K562 (cell line): Measurements from ENCODE around the gene PRDM11. TPM values are rescaled to one million over a fixed set of nuclear protein-coding genes. Genes with fewer than 3 reads are reported as not detected.

ENCODE experiments used
- ATAC-seq: fragments of 200-7000 bp; cut with Tn5 transposase; 3 replicates; pipeline ENCODE4 v1.9.1; 2020; ENCODE audit warnings: moderate library complexity
- BruUV-seq: library from RNA; stranded (reverse); fragments of 400-500 nt; replicated peaks from 2 replicates; lab custom pipeline; 2021; lab: Mats Ljungman, UMichigan
- CTCF ChIA-PET: fragments of 300-600 bp; formaldehyde crosslinking; extraction: SDS; loops from one replicate; lab custom pipeline; 2021; ENCODE audit warnings: low intra/inter-chr PET ratio; lab: Yijun Ruan, JAX
- POLR2A ChIA-PET: fragments of 300-600, 350-650 bp; sonication (Branson Sonifier 250); formaldehyde crosslinking; extraction: SDS; loops from one replicate; lab custom pipeline; 2021; ENCODE audit warnings: antibody characterized with exemption, inconsistent platforms; lab: Yijun Ruan, JAX
- DNase-seq, 4 experiments: peaks; one replicate each; pipeline versions ENCODE4 v3.0.0 to v3.0.0-alpha.2; 2011 to 2018; ENCODE audit warnings: low spot score in 3 of 4, mixed read lengths in 3 of 4; ENCODE audit errors: extremely low read depth in 1 of 4
- FAIRE-seq: peaks from 2 replicates; lab custom pipeline; 2011; peaks lifted over from hg19 to GRCh38; lab: Jason Lieb, UNC
- H2AFZ ChIP-seq: 2 replicates; pipeline ENCODE4 v1.6.0; 2011; ENCODE audit warnings: low read depth, low read length, control low read depth, inconsistent platforms
- H3K27ac ChIP-seq: fragments of 200-600 bp; 3 replicates; pipeline ENCODE4 v1.8.0; 2011; ENCODE audit warnings: low read depth, mild to moderate bottlenecking, control low read depth, inconsistent platforms, low read length, moderate library complexity, mixed read lengths; ENCODE audit errors: extremely low read depth
- H3K27me3 ChIP-seq, 2 experiments: fragments of 300-600 bp in 1 of 2; 2 replicates in 1 of 2; 3 replicates in 1 of 2; pipeline versions ENCODE4 v1.6.0 to v1.8.0; 2011; ENCODE audit warnings: inconsistent platforms in 2 of 2, low read length in 2 of 2, mild to moderate bottlenecking in 1 of 2, mixed read lengths in 1 of 2, moderate library complexity in 1 of 2; ENCODE audit not compliant: control insufficient read depth in 2 of 2, insufficient read depth in 2 of 2
- H3K36me3 ChIP-seq: fragments of 300-600 bp; 3 replicates; pipeline ENCODE4 v1.8.0; 2011; ENCODE audit warnings: mild to moderate bottlenecking, low read length, inconsistent platforms; ENCODE audit not compliant: control insufficient read depth, insufficient read depth
- H3K4me1 ChIP-seq, 2 experiments: fragments of 200-600 bp in 1 of 2; replicated peaks in 1 of 2; 2 replicates in 1 of 2; 3 replicates in 1 of 2; pipeline versions ENCODE4 v1.5.1 to v1.8.0; 2011; ENCODE audit warnings: inconsistent platforms in 2 of 2, low read length in 2 of 2, mild to moderate bottlenecking in 1 of 2, mixed read lengths in 1 of 2, moderate library complexity in 1 of 2; ENCODE audit not compliant: control insufficient read depth in 2 of 2, insufficient read depth in 2 of 2
- H3K4me2 ChIP-seq: 2 replicates; pipeline ENCODE4 v1.6.1; 2011; ENCODE audit warnings: low read length, control low read depth, inconsistent platforms, mixed read lengths; ENCODE audit not compliant: insufficient read depth
- H3K4me3 ChIP-seq: fragments of 200-600 bp; sonication (generic), shearing (Covaris generic); 2 replicates; pipeline ENCODE4 v1.5.1; 2016; ENCODE audit warnings: control low read depth, inconsistent platforms
- H3K79me2 ChIP-seq: fragments of 200-600 bp; 3 replicates; pipeline ENCODE4 v1.8.0; 2011; ENCODE audit warnings: low read length, inconsistent platforms; ENCODE audit not compliant: control insufficient read depth, insufficient read depth
- H3K9ac ChIP-seq, 2 experiments: 2 replicates each; pipeline versions ENCODE4 v1.6.0 to v1.6.1; 2011; ENCODE audit warnings: low read depth in 2 of 2, low read length in 2 of 2, control low read depth in 1 of 2, inconsistent platforms in 1 of 2, mild to moderate bottlenecking in 1 of 2, mixed read lengths in 1 of 2; ENCODE audit not compliant: insufficient read depth in 1 of 2
- H3K9me1 ChIP-seq: one replicate; pipeline ENCODE4 v1.6.0; 2011; ENCODE audit warnings: inconsistent platforms, mild to moderate bottlenecking, low read length, moderate library complexity; ENCODE audit not compliant: control insufficient read depth, insufficient read depth
- H3K9me3 ChIP-seq: replicated peaks from 2 replicates; pipeline ENCODE4 v1.5.1; 2011; ENCODE audit warnings: low read depth, low read length, inconsistent platforms; ENCODE audit not compliant: control insufficient read depth, insufficient read depth
- H4K20me1 ChIP-seq: replicated peaks from 2 replicates; pipeline ENCODE4 v1.6.1; 2011; ENCODE audit warnings: low read length, inconsistent platforms, mixed read lengths; ENCODE audit not compliant: control insufficient read depth, insufficient read depth
- HMG20B ChIP-seq: fragments of 250-450 bp; sonication (Bioruptor Pico); IDR thresholded peaks from 2 replicates; pipeline ENCODE4 v1.5.0; 2021; ENCODE audit warnings: mild to moderate bottlenecking
- HNRNPUL1 ChIP-seq: fragments of 200-400 bp; formaldehyde crosslinking; IDR thresholded peaks from 2 replicates; pipeline ENCODE4 v1.6.1; 2017; ENCODE audit warnings: low read length
- NFE2L1 ChIP-seq: fragments of 450-650 bp; IDR thresholded peaks from 2 replicates; pipeline ENCODE4 v1.6.1; 2016; ENCODE audit warnings: missing genetic modification characterization, low read depth, mild to moderate bottlenecking, missing compliant biosample characterization, moderate library complexity, borderline replicate concordance
- PML ChIP-seq: IDR thresholded peaks from 2 replicates; pipeline ENCODE4 v1.6.1; 2012; ENCODE audit warnings: low read length, inconsistent platforms
- RERE ChIP-seq: sonication (generic); formaldehyde crosslinking; IDR thresholded peaks from 2 replicates; pipeline ENCODE4 v1.8.0; 2023; ENCODE audit warnings: missing genetic modification reagents, mild to moderate bottlenecking, borderline replicate concordance
- TAF1 ChIP-seq: IDR thresholded peaks from 2 replicates; pipeline ENCODE4 v1.6.1; 2011; ENCODE audit warnings: mild to moderate bottlenecking, low read length, moderate library complexity; ENCODE audit not compliant: insufficient read depth, control insufficient read depth, severe bottlenecking; ENCODE audit errors: extremely low read depth
- XRCC5 ChIP-seq: fragments of 200-400 bp; formaldehyde crosslinking; IDR thresholded peaks from 2 replicates; pipeline ENCODE4 v1.6.1; 2017; ENCODE audit warnings: low read depth, mild to moderate bottlenecking, low read length
- ZBTB26 ChIP-seq: fragments of 450-650 bp; formaldehyde crosslinking; IDR thresholded peaks from 2 replicates; pipeline ENCODE4 v1.4.0; 2022; ENCODE audit warnings: missing genetic modification characterization
- ZNF133 ChIP-seq: fragments of 250-450 bp; sonication (Bioruptor Pico); IDR thresholded peaks from 2 replicates; pipeline ENCODE4 v1.4.0; 2020; ENCODE audit warnings: mild to moderate bottlenecking
- ZNF436 ChIP-seq: fragments of 250-450, 450-650 bp; sonication (Bioruptor Pico); formaldehyde crosslinking; IDR thresholded peaks from 2 replicates; pipeline ENCODE4 v1.7.0; 2020; ENCODE audit warnings: mild to moderate bottlenecking
- WGBS: fragments of 100-300 bp; shearing (Covaris generic); methylation state at CpG from one replicate; pipeline ENCODE4 v1.1.6; 2016; ENCODE audit warnings: low coverage, mixed read lengths; ENCODE audit not compliant: insufficient coverage; ENCODE audit errors: missing lambda C conversion rate; 5-methylcytosine and 5-hydroxymethylcytosine counted together
- in situ Hi-C: fragments of 300-500 bp; cut with MboI; formaldehyde crosslinking; loops from 4 replicates; pipeline ENCODE4 v1.15.0; 2018; ENCODE audit warnings: inconsistent platforms, mixed read lengths
- intact Hi-C: fragments of 100-400 bp; cut with micrococcal nuclease; formaldehyde crosslinking; loops from 2 replicates; pipeline ENCODE4 v1.14.2; 2022
- polyA plus RNA-seq, 8 experiments: library from polyadenylated mRNA; depleted of rRNA in 4 of 8; stranded (reverse) in 5 of 8; unstranded in 3 of 8; fragments of >200 nt; fragmentation: Nextera tagmentation in 2 of 8; fragmentation: Illumina TruSeq in 1 of 8; extraction: Ambion mirVana in 2 of 8; extraction: Trizol in 1 of 8; gene quantifications; 2 replicates each; pipeline versions ENCODE4 v1.2.1 to v1.2.3, GENCODE V29; 2011 to 2014; ENCODE audit warnings: inconsistent platforms in 1 of 8, missing spikeins in 1 of 8
- total RNA-seq, 7 experiments: library from RNA; depleted of rRNA in 6 of 7; stranded (reverse); fragments of >200 nt in 6 of 7; fragmentation: Illumina TruSeq in 2 of 7; extraction: Trizol in 2 of 7; gene quantifications; 2 replicates each; pipeline versions ENCODE4 v1.2.1 to v1.2.3, GENCODE V29; 2011 to 2021; ENCODE audit warnings: low replicate concordance in 1 of 7
- TF ChIP-seq, protein P1 (sequence below): fragments of 250-450 bp; sonication (Bioruptor Pico); IDR thresholded peaks from 2 replicates; pipeline ENCODE4 v1.4.0; 2020; ENCODE audit warnings: mild to moderate bottlenecking
- TF ChIP-seq, protein P2 (sequence below): fragments of 450-650 bp; formaldehyde crosslinking; conservative IDR thresholded peaks from 2 replicates; pipeline ENCODE4 v1.4.0; 2022; ENCODE audit warnings: mild to moderate bottlenecking, missing genetic modification characterization

PRDM11 gene
- total and polyA plus RNA-seq, 9 of the 15 experiments (the other 6 are each of a cell fraction or from before 2014, with no cell fraction given) = 0.01 to 1.1 (median 0.29) TPM

GRCh38 chr11:45181889-45182550, 35.6 kb downstream of the PRDM11 start:
- ATAC-seq (no peak), FAIRE-seq (no peak), DNase-seq (no peak)
- CTCF ChIA-PET = no interaction called here
- Histone ChIP-seq H4K20me1 (peaks cover 6% of the 10 kb centered on the region), H3K9me3 (no peaks in the 10 kb centered on the region), H3K9me1 (peaks cover 4% of the 10 kb centered on the region), H3K4me1 (peaks cover 24 to 33% of the 10 kb centered on the region in 2 experiments), H2AFZ (no peak overlapping the region), H3K9ac (no peak overlapping the region), H3K79me2 (no peaks in the 10 kb centered on the region), H3K4me3 (no peak overlapping the region), H3K36me3 (no peaks in the 10 kb centered on the region), H3K27ac (no peak overlapping the region), H3K27me3 (peaks cover 3 to 24% of the 10 kb centered on the region in 2 experiments; a peak in 3 of 5 replicates), H3K4me2 (no peak overlapping the region)
- POLR2A ChIA-PET = no interaction called here
- intact Hi-C loops (no loop called here), in situ Hi-C loops (no loop called here)
- no TSS peak for BruUV-seq
- WGBS = 62% methylated on average over 12 of the region's 14 CpGs
- TF ChIP-seq ZNF133 (CRISPR knock-in tag) = no peak
- no peak for TF ChIP-seq XRCC5
- TF ChIP-seq, protein P1, sequence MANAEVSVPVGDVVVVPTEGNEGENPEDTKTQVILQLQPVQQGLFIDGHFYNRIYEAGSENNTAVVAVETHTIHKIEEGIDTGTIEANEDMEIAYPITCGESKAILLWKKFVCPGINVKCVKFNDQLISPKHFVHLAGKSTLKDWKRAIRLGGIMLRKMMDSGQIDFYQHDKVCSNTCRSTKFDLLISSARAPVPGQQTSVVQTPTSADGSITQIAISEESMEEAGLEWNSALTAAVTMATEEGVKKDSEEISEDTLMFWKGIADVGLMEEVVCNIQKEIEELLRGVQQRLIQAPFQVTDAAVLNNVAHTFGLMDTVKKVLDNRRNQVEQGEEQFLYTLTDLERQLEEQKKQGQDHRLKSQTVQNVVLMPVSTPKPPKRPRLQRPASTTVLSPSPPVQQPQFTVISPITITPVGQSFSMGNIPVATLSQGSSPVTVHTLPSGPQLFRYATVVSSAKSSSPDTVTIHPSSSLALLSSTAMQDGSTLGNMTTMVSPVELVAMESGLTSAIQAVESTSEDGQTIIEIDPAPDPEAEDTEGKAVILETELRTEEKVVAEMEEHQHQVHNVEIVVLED (CRISPR knock-in tag) = no peak
- TF ChIP-seq RERE = no peak
- TF ChIP-seq, protein P2, sequence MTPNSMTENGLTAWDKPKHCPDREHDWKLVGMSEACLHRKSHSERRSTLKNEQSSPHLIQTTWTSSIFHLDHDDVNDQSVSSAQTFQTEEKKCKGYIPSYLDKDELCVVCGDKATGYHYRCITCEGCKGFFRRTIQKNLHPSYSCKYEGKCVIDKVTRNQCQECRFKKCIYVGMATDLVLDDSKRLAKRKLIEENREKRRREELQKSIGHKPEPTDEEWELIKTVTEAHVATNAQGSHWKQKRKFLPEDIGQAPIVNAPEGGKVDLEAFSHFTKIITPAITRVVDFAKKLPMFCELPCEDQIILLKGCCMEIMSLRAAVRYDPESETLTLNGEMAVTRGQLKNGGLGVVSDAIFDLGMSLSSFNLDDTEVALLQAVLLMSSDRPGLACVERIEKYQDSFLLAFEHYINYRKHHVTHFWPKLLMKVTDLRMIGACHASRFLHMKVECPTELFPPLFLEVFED (CRISPR knock-in tag) = no peak
- TF ChIP-seq PML = no peak
- TF ChIP-seq HNRNPUL1 = no peak
- no peak for TF ChIP-seq HMG20B (CRISPR knock-in tag)
- no peak for TF ChIP-seq ZNF436 (CRISPR knock-in tag)
- no peak for TF ChIP-seq NFE2L1 (tag)
- TF ChIP-seq TAF1 = no peak
- TF ChIP-seq ZBTB26 (CRISPR knock-in tag) = no peak
